GM20431 (cell line): ENCODE results near the gene MINK1.

Source experiments
- in situ Hi-C: fragments of 300-500 bp; cut with MseI, MboI; formaldehyde crosslinking; loops from one replicate; pipeline ENCODE4 v1.15.0; 2020; ENCODE audit warnings: low sequenced_read_pairs; ENCODE audit not compliant: unreplicated experiment

MINK1 gene

DNA sequence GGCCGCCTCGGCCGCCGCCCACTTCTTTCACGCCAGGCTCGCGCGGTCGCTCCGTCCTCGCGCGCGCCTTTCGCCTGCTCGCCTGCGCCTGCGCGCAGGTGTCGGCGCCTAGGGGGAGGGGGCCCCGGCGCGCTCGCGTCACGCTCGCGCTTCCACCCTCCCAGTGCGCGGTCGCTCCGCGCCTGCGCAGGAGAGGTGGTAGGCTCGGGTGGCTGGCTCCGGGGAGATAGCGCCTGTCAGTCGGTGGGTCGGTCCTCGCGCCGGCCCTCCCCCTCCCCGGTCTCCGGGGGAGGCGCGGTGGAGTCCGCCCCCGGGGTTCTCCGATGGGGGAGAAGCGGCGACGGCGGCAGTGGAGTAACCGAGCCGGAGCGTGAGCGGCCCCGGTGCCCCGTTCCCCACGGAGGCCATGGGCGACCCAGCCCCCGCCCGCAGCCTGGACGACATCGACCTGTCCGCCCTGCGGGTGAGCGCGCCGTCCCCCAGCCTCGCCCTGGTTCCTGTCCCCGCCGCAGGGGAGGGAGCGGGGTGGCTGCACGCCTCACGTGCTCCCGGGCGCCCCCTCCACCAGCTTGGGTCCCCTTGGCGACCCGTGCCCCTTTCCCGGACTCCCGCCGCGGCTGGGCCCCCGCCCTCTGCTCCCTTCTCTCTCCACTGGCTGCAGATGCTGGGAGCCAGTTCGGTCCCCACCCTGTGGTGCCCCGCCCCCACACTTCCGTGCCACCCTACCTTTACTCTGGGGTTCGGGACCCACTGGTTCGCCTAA lies at the start of gene MINK1:
TSS of gene MINK1 (plus strand) at position 163 of the 763 bp plus-strand sequence. CDS start at position 407, 244 bp downstream.
- in situ Hi-C loops = no loop called here

DNA sequence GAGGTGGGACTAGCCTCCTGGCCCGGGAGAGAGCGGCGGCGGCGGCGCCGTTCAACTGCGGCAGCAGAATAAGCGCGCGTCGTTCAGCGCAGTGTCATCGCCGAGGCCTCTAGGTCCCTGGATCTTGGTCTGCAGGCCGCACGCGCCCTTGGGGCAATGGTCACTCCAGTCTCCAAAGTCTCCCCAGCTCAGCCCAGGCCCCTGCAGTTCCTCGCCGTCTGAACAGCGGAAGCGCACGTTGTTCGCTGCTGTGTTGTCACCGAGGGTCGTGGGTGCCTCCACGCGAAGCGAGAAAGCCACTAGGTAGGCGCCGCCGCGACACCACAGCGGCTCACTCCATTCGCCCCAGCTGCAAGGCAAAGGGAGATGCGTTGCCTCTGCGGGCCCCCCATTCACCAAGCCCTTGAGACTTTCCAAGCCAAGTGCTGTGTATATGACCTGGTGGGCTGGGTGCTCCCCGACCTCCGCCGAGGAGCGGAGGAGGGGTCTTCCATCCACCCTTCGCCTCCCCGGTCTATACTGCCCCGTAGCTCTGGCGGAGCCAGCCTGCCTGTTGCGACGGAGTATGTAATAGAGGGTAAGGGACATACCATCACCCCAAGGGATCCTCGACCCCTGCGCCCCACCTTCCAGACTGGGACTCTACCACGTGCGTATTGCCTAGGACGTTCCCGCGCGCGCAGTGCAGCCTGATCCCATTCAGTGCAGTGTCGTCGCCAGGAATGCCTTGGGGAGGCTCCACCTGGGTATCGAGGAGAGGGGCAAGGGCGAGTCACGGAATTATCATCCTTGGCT lies 47.6 kb upstream of the MINK1 start:
- in situ Hi-C loops = no loop called here

DNA sequence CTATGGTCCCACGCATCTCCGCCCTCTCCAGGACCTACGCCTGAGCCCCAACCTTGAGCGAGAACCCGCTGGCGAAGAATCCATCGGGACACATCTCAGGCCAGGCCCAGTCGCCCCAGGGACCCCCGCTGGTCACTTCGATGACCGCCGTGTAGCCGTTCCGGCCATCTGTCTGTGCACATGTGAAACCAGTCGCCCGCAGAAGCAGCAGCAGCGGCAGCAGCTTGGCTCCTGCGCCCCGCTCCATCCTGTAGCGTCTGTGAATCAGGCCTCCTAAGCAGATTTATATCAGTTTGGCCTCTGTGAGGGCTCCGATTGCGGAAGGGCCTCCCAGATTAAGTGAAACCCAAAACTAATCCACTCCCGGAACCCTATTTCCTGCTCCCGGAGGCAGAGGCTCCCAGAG lies 47.0 kb upstream of the MINK1 start, which contains the start of gene VMO1:
TSS of gene VMO1 (minus strand) at position 259 of the 406 bp plus-strand sequence. CDS start at position 247, 12 bp downstream.
- in situ Hi-C loops = no loop called here

DNA sequence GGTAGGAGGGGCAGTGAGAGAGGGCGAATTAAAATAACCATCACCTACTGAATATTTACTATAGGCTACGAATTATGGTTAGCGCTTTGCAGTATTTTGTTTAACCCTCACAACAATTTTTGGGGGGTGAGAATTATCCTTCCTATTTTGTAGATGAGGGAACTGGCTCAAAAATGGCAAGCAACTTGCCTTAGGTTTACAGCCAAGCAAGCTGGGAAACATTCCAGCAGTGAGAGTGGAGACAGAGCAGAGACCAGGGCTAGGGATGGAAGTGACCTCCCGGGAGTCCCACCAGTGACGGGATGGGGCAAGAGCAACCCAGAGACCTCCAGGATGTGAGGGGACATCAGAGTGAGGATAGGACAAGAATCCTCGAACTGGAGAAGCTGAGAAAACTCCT lies 46.6 kb upstream of the MINK1 start:
- in situ Hi-C loops = no loop called here

DNA sequence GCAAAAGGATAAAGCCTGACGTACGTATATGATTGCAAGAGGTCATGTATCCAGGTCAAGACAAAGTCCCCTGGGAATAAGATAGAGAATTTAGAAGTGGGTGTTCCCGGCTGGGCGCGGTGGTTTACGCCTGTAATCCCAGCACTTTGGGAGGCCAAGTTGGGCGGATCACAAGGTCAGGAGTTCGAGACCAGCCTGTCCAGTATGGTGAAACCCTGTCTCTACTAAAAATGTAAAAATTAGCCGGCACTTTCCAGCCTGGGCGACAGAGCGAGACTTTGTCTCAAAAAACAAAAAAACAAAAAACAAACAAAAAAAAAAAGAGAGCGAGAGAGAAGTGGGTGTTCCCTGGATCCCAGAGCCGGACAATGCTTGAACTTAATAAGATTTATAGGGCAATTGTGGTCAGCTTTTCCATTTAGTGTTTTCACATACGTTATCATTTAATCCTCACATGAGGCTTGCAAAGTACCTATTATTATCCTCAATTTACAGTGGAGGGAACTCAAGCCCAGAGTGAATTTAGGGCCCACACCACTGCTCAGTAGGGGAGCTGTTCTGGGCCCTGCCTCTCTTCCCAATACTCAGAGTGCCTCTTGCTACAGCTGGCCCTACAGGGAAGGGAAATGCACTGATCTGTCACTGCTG lies 44.9 kb upstream of the MINK1 start:
- in situ Hi-C loops = no loop called here

DNA sequence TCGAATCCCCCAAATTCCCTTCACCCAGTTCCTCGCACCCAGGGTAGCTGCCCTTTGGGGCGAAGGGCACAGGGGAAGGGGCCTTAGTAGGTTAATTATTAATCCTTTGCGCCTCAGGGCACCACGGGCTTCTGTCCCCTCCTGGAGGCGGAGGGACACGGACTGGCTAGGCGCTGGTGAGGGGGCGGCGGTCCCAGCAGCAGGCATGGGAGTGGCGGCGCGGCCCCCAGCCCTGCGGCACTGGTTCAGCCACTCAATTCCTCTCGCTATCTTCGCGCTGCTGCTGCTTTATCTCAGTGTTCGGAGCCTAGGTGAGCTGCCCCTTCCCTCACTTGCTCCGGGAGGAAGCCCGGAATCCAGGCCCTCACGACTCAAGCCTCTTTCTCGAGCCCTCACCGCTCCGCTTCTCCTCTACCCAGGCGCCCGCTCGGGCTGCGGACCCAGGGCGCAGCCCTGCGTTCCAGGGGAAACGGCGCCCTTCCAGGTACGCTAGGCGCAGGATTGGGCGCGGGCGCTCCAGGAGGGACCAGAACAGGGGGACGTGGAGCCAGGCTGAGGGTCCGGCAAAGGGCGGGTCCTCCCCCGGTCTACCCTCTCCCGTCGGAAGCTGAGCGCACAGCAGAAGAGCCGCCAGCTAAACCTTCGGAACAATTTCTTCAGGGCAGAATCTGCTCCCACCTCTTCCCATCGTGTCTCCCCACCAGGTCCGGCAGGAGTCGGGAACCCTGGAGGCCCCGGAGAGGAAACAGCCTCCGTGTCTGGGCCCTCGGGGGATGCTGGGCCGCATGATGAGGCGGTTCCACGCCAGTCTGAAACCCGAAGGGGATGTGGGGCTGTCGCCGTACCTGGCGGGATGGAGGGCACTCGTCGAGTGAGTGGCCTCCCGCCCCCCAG lies 44.1 kb upstream of the MINK1 start, which contains the start of gene GLTPD2:
TSS of gene GLTPD2 (plus strand) at position 158 of the 894 bp plus-strand sequence. CDS start at position 206, 48 bp downstream.
- in situ Hi-C loops = no loop called here

DNA sequence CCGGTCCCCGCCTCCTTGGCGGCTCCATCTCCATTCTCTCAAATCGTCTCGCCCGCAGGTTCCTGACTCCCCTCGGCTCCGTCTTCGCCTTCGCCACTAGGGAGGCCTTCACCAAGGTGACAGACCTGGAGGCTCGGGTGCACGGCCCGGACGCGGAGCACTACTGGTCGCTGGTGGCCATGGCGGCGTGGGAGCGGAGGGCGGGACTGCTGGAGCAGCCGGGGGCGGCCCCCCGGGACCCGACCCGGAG lies 43.5 kb upstream of the MINK1 start:
- in situ Hi-C loops = no loop called here

DNA sequence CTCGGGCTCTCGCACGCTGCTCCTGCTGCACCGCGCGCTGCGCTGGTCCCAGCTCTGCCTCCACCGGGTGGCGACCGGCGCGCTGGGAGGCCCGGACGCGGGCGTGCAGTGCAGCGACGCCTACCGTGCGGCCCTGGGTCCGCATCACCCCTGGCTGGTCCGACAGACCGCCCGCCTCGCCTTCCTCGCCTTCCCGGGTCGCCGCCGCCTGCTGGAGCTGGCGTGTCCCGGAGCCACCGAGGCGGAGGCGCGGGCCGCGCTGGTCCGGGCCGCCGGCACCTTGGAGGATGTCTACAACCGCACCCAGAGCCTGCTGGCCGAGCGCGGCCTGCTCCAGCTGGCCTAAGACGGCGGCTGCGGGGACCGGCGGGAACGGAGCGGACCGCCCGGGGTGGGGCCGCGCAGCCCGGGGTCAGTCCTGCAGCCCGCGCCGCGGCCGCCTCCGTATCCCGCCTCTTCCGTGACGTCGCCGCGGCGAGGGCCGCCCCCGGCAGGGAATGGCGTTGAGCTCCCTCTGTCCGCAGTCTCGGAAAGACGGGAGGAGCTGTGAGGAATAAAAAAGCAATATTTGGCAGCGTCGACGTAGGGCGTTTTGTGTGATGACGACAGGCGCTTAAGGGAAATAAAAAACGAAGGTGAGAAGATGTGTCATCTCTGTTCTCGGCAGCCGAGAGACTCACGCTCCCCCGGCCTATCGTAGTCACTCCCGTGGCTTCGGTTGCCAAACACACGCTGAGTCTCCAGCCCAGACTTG lies 43.0 kb upstream of the MINK1 start:
- in situ Hi-C loops = no loop called here

DNA sequence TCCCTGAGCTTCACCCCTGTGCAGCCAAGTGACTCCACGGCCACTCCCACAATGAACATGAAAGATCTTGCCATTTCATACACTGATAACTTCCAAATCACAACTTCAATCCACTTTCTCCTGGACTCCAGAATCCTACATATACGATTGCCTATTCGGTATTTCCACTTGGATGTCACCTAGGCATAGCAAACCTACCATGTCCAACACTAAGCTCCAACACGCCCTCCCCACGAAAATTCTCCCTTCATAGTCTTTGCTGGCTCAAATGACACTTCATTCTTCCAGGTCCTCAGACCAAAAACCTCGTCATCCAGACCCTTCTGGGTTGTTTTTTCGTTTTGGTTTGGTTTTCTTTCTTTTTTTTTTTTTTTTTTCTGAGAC lies 42.4 kb upstream of the MINK1 start:
- in situ Hi-C loops = no loop called here

DNA sequence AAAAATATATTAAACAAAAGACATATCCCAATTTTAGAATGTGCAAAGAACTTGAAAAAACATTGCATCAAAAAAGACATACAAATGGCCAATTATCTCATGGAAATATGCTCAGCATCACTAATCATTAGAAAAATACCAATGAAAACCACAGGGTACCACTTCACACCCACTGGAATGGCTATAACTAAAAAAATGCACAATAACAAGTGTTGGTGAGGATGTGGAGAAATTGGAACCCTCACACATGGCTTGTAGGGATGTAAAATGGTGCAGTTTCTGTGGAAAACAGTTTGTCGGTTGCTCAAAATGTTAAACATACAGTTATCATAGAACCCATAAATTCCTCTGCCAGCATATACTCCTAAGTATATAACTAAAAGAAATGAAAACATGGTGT lies 38.0 kb upstream of the MINK1 start:
- in situ Hi-C loops = no loop called here

DNA sequence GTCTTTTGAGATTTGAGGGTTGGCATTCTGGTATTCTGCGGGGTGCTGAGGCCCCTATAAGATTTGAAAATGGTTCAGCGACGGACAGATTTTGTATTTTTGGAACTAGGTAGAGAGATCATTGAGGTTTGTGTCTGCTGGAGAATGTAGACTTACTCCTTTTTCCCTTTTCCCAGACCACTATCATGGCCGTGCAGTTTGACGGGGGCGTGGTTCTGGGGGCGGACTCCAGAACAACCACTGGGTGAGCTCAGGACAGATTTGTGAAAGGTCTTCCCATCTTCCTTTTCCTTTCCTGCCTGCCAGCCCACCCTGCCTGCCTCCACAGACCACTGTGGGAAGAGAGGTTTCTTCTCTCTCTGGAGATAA lies 36.6 kb upstream of the MINK1 start:
- in situ Hi-C loops = no loop called here

DNA sequence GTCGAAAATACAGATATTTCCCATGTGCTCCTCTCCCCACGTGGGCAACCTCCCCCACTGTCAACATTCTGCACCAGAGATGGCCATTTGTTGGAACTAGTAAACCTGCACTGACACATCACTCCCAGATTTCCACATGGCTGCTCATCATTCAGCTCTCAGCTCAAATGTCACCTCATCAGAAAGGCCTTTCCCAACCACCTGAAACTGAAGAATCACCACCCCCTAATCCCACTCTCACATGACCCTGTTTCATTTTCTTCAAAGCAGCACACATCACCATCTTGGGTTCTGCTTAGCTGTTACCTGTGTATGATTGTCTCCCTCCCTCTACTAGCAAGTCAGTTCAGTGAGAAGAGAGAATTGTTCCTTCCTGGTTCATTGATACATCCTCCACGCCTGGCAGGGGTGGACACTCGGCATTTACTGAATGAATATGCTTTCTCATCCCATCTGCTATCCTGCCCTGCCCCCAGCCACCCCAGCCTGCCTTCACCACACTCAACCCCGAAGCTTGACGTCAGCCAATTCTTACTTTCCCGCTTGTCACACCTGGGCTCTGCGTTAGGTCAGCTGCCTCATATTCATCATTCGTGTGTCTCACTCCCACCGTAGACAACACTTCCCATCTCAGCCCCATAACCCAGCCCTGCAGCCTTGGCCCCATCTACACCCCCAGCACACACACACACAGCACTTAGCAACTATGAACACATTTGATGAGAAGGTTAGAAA lies 32.5 kb upstream of the MINK1 start:
- in situ Hi-C loops = no loop called here

DNA sequence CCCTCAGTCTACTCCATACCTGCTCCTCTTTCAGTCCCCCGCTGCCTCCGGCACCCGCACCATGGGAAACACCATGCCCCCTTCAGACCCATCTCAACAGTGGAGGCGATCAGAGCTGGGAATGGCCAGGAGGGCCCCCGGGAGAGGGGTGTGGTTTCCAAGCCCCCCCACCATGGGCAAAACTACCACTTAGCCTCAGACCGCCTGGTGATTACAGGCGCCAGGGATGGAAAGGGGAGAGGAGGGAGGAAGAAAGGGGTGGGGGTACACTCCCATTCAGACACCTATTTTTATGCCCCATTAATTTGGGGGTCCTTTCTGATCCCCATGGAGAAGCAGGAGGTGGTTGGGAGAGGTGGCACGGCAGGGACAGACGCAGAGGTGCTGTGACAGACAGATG lies 30.9 kb upstream of the MINK1 start, which contains the start of gene C17orf114:
TSS of gene C17orf114 (minus strand) at position 101 of the 400 bp plus-strand sequence.
- in situ Hi-C loops = no loop called here

DNA sequence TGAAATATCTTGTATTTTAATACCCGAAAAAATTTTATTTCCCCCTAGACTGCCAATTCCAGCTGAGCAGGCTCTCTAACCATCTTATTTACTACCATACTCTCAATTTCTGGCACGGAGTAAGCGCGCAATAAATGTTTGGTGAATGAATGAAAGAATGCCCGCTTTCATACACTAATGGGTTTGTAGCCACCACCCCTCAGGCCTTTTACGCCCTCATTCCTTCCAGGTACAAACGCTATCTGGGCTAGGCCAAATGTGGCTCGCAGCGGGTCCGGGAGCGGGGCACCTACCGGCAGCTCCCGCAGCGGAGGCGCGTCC lies 26.7 kb upstream of the MINK1 start:
- in situ Hi-C loops = no loop called here

DNA sequence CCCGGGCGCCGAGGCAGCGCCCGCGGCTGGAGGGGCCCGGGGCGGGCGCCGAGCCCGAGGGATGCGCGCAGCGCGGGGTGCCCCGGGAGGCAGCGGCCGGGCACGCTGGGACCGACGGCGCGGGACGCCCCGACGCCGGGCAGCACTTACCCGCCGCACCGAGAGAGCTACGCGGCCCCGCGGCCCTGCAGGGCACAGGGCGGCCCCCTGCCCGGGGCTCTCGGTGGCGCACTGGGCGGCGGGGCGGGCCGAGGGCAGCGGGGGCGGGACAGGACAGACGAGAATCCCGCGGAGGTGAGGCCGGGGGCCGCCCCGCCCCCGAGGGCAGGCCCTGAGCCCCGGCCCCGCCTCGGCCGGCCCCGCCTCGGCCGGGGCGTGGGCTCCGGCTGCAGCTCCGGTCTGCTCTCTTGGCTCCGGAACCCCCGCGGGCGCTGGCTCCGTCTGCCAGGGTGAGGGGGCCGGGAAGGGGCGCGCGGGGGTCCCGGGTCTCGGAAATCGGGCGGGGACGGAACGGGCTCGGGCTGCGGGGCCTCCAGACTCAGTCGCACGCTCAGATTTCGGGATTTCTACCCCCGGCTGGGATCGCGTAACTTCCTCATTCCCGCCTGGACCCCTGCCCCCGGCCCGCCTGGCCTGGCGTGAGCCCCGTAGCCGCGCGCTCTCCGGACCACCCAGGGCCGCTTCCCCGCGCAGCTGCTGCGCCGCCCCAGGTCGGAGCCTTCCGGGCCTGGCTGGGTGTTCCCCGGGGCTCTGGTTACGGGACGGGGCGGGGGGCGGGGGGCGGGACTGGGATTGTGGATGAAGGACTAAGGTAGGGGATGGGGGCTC lies 26.1 kb upstream of the MINK1 start, which contains the start of gene PLD2:
TSS of gene PLD2 (plus strand) at position 376 of the 828 bp plus-strand sequence. CDS start 621 bp downstream, outside the sequence.
- in situ Hi-C loops = no loop called here

DNA sequence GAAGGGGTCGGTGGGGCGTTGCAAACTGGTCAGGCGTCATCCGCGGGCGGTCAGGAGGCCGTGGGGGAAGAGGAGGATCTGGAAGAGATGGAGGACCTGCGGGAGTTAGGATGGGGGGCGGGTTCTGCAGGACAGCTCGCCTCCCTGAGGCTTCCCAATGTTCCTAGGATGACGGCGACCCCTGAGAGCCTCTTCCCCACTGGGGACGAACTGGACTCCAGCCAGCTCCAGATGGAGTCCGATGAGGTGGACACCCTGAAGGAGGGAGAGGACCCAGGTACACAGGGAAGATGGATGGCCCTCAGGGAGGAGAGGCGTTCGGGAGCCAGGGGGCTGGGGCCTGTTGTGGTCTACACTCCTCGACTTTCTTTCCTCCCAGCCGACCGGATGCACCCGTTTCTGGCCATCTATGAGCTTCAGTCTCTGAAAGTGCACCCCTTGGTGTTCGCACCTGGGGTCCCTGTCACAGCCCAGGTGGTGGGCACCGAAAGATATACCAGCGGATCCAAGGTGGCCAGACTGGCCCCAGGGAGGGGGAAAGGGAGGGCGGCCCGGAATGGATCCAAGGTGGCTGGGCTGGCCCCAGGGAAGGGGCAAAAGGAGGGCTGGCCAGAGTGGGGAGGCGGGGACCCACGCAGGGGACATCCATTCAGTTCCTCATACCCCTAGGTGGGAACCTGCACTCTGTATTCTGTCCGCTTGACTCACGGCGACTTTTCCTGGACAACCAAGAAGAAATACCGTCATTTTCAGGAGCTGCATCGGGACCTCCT lies 25.3 kb upstream of the MINK1 start:
- in situ Hi-C loops = no loop called here

DNA sequence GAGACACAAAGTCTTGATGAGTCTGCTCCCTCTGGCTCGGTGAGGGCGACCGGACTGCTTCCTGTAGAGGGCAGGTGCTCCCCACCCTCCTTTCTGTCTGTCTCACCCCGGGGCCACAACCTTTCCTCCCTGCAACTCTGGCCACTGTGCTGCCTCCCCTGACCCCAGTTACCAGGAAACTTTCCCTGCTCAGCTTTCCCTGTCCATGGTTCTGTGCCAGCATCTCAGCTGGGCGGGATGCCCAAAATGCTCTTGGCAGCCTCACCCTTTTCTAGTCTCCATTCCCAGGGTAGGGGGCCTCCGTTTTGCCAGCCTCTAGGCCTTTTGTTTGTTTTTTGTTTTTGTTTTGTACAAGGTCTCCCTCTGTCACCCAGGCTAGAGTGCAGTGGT lies 24.8 kb upstream of the MINK1 start:
- in situ Hi-C loops = no loop called here
